Left cardiac atrium (tissue), 4 donors: Measurements from ENCODE around the gene NELFA. TPM values are rescaled to one million over a fixed set of nuclear protein-coding genes. Genes with fewer than 3 reads are reported as not detected.
"Not testable (repeated sequence)": the region's sequence is repeated elsewhere in the genome, so short reads cannot be mapped to it uniquely, and the experiment has no call there.

Source experiments
- ATAC-seq, 2 donors: fragments of 200-7000 bp; cut with Tn5 transposase; one replicate each; pipeline ENCODE4 v1.9.1; 2020; ENCODE audit warnings: mild to moderate bottlenecking in 2 of 2, moderate library complexity in 2 of 2
- DNase-seq: peaks from one replicate; pipeline ENCODE4 v3.0.0-alpha.2; 2020
- intact Hi-C, 2 donors: fragments of 100-400 bp; cut with DNase I; formaldehyde crosslinking; loops; one replicate each; pipeline versions ENCODE4 v1.14.1 to v1.15.1; 2022 to 2023
- total RNA-seq, 2 donors: library from RNA; stranded (reverse); fragmentation: NEBNext Ultra II Directional; extraction: Animal tissue kit (Norgen Biotek cat#: 25700); gene quantifications; one replicate each; pipeline ENCODE4 v1.2.1, GENCODE V29; 2021
- donor health status: DM: no; HTN: yes; CAD: no.
- donor health status: DM: no; HTN: yes; CAD: no; lungs with severe emphysema.
- donor health status: DM: yes; HTN: yes; CAD: no.
- donor health status: Dilated cardiomyopathy.

Gene NELFA
- total RNA-seq, 2 donors from 2014 or later, result 12.4 to 17.0 TPM

DNA sequence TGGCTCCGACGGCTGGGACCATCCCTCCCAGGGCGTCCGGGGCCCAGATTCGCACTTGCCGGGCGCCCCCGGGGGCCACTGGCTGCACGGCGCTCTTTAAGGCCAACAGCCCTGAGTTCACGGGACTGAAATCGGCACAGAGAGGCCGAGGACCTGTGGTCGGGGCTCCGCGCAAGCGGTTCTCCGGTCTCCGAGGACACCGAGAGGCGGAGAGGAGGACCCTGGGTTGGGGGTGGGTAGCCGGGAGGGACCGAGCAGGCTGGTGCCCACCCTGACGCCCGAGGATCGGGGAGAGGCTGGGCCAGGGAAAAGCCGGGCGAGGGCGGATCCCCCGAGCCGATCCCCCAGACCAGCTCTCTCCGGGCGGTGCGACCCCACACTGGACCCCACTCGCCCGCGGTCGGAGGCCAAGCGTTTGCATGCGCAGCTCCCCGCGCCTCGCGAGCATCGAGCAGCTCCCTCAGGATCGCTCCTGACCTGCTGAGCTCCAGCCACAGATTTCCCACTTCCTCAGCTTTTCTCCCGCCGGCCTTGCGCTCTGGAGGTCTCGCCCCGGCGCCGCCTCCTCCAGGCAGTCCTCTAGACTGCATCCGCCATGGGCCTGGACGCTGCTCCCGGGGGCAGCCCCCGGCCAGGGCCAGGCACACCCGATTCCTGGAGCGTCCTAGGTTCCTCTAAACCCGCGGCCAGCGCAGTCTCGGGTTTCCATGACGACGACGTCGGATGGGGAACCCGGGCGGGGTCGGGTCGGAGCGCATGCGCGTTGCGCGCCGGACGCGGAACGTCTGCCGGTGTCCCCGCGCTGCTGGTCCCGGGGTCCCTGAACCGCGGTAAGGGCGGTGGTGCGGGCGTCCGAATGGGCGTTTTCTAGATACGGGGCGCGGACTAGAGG is 32.7 kb upstream of the NELFA start:
- intact Hi-C loops, result no loop called here
- ATAC-seq, result peak; percentile 74 to 83
- peak; percentile 90 for DNase-seq

DNA sequence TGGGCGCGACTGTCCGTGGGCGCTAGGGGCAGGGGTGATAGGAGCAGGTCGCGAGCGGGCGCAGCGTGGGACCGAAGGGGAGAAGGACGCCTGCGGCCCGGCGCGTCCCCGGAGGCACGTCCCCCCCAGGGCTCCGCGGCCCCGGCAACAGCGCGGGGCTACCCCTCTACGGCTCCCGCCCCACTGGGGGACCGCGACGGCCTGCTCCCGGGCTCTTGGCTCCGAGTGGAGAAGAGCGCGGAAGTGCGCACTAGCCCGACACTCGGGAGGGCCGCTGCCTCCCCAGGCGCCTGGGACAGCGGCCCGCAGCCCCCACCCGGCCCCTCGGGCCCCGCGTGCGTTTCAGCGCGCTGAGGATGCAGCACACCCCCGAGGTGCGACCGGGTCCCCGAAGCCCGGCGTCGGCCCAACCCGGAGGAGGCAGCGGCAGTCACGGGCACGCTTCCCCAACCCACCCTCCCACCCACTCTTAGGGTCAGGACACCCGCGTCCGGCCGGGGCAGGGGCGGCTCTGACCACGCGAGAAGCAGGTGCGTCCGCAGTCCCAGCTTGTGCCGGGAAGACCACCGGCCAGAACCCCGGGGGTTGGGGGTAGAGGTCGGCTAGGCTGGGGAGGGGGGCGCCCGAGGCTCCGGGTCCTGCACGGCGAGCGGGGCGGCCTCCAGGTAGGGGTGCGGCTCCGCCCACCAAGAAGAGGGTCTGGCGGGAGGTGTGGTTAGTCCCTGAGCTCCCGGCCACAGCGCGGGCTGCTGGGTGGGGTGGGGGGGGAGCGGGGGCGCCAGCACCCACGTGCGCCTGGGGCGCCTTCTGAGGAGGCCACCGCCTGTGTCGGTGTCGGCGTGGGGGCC is 31.8 kb upstream of the NELFA start:
- DNase-seq (no peak), ATAC-seq (peak; percentile 9 to 11)
- intact Hi-C loops, result no loop called here

DNA sequence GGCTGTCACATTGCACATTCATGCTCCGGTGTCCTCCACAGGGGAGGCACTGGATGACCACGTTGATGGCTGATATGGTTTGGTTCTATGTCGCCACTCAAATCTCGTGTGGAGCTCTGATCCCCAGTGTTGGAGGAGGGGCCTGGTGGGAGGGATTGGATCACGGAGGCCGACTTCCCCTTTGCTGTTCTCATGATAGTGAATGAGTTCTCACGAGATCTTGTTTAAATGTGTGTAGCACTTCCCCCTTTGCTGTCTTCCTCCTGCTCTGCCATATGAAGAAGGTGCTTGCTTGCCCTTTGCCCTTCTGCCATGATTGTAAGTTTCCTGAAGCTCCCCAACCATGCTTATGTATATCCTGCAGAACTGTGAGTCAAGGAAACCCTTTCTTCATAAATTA is 28.1 kb upstream of the NELFA start:
- ATAC-seq (no peak), DNase-seq (no peak)
- intact Hi-C loops, result no loop called here

DNA sequence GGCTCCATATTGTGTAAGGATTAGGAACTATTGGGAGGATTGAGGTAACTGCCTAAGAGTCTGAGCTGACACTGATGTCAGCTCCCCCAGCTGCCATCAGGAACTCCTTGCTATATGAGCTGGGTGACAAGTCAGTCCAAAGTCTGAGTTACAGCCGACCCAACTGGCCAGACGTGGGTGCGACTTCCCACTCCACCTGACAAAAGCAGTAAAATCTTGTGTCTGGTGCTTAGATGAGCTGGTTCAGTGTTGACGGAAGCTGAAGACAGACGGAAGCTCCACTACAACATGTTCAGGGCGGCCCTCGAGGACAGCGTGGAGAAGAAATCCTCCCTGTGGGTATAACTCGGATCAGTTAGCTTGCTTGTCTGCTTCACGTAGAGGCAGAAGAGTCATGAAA is 27.6 kb upstream of the NELFA start:
- ATAC-seq, result no peak
- no peak for DNase-seq
- intact Hi-C loops, result no loop called here

DNA sequence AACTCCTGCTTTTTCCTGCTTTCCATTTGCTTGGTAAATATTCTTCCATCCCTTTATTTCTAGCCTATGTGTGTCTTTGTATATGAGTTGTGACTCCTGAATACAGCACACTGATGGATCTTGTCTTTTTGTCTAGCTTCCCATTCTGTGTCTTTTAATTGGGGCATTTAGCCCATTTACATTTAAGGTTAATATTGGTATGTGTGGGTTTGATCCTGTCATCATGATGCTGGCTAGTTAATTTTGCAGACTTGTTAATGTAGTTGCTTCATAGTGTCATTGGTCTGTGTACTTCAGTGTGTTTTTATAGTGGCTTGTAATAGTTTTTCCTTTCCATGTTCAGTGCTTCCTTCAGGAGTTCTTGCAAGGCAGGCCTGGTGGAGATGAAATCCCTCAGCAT is 22.4 kb upstream of the NELFA start:
- intact Hi-C loops, DNase-seq, ATAC-seq: not testable (repeated sequence)

DNA sequence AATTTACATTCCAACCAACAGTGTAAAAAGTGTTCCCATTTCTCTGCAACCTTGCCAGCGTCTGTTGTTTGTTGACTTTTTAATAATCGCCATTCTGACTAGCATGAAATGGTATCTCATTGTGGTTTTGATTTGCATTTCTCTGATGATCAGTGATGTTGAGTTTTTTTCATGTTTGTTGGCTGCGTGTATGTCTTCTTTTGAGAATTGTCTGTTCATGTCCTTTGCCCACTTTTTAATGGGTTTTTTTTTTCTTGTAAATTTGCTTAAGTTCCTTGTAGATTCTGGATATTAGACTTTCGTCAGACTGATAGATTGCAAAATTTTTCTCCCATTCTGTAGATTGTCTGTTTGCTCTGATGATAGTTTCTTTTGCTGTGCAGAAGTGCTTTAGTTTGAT is 18.3 kb upstream of the NELFA start:
- intact Hi-C loops, ATAC-seq, DNase-seq: not testable (repeated sequence)

DNA sequence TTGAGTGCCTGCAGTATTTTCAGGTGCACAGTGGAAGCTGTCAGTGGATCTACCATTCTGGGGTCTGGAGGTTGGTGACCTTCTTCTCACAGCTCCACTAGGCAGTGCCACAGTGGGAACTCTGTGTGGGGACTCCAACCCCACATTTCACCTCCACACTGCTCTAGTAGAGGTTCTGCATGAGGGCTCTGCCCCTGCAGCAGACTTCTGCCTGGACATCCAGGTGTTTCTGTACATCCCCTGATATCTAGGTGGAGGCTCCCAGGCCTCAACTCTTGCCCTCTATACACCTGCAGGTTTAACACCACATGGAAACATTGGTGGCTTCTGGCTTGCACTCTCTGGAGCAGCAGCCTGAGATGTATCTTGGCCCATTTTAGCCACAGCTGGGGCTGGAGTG is 17.0 kb upstream of the NELFA start:
- DNase-seq, result no peak
- intact Hi-C loops, result no loop called here
- no peak for ATAC-seq

DNA sequence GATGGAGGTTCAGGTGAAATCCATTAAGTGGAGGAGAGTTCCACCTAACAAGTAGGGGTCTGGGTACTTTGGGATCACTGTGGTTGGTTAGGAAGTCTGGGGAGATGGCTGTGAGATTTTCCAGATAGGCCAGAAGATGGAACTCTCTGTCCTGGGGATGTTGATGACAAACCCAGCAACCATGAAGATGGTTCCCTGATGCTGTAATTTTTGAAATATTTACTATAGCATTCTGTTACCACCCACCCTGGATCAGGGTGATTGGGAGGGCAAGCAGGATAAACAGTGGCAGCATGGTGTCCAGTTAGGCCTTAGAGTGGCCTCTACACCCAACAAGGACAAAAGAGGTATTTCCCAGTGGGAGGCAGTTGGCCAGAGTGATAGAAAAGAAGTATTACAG is 15.9 kb upstream of the NELFA start:
- intact Hi-C loops, result no loop called here
- ATAC-seq, result no peak
- DNase-seq, result no peak

DNA sequence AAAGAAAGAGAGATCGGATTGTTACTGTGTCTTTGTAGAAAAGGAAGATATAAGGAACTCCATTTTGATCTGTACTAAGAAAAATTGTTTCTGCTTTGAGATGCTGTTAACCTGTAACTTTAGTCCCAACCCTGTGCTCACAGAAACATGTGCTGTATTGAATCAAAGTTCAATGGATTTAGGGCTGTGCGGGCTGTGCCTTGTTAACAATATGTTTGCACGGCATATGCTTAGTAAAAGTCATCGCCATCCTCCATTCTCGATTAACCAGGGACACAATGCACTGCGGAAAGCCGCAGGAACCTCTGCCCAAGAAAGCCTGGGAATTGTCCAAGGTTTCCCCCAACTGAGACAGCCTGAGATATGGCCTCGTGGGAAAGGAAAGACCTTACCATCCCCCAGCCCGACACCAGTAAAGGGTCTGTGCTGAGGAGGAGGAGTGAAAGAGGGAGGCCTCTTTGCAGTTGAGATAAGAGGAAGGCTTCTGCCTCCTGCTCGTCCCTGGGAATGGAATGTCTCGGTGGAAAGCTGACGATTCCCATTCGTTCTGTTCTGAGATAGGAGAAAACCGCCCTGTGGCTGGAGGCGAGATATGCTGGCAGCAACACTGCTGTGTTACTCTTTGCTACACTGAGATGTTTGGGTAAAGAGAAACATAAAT is 12.7 kb upstream of the NELFA start:
- ATAC-seq, intact Hi-C loops: not testable (repeated sequence)
- DNase-seq, result peak; percentile 24

DNA sequence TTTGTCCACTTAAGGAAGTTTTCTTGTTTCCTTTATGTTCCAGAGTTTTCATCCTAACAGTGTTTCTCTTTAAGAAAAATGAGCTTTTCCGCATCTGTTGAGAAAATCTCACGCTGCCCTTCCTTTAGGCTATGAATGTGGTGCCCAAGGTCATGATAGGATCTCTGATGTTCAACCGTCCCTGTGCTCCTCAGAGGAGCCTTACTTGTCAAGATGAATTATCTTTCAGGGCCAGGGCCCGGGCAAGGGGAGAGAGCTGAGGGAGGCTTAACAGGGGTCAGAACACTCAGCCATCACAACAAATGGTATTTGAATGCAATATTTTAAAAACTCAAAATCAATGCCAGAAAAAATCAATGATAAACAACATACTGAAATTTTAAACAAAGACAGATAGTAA is 6.2 kb upstream of the NELFA start:
- no peak for ATAC-seq
- intact Hi-C loops, result no loop called here
- no peak for DNase-seq

DNA sequence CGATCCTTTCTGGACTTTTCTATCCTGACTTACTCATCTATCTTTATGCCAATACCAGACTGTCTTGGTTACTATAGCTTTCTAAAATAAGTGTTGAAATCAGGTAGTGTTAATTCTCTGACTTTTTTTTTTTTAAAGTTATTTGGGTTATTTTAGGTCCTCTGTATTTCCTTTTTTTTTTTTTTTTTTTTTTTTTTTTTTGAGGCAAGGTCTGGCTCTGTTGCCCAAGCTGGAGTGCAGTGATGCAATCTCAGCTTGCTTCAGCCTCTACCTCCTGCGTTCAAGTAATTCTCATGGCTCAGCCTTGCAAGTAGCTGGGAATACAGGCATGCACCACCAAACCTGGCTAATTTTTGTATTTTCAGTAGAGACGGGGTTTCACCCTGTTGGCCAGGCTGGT is 2.8 kb upstream of the NELFA start:
- intact Hi-C loops, result no loop called here
- DNase-seq (no peak), ATAC-seq (no peak)

DNA sequence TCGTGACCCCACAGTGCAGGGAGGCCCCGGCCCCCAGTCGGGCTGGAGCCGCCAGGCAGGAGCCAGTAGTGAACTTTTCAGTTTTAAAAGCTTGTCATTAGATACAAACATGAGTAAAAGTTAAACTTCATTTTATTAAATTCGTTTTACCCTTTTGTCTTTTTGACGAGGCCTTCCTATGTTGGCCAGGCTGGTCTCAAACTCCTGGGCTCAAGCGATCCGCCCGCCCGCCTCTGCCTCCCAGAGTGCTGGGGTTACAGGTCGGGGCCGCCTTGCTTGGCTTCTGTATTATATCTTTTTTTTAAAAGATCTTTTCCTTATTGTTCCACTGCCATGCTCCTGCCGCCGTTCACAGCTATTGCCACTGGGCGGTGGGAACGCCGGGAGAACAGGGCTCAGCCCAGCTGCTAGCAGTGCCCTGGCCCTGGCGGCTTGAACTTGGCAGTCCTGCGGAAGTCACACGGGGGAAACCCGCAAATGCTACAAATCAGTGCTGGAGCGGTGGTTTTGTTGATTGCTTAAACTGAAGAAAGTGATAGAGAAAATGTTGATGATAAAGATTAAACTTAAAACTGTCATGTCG is 968 bp upstream of the NELFA start:
- peak; percentile 66 for DNase-seq
- peak; percentile 58 to 62 for ATAC-seq

DNA sequence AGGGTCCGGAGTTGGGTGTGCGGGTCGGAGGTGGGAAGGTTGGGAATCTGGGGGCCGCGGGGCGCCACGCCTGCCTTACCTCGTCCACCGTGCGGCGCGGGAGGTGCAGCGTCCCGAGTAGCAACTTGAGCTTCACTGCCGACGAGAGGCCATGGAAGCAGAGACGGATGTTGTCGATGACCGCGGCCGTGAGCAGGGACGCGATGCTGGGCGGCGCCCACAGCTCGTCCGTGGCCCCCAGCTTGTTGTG is 178 bp downstream of the NELFA start:
- intact Hi-C loops, result no loop called here

More for the DNA sequence above, 968 bp upstream of the NELFA start:
- intact Hi-C loops, result no loop called here

DNA sequence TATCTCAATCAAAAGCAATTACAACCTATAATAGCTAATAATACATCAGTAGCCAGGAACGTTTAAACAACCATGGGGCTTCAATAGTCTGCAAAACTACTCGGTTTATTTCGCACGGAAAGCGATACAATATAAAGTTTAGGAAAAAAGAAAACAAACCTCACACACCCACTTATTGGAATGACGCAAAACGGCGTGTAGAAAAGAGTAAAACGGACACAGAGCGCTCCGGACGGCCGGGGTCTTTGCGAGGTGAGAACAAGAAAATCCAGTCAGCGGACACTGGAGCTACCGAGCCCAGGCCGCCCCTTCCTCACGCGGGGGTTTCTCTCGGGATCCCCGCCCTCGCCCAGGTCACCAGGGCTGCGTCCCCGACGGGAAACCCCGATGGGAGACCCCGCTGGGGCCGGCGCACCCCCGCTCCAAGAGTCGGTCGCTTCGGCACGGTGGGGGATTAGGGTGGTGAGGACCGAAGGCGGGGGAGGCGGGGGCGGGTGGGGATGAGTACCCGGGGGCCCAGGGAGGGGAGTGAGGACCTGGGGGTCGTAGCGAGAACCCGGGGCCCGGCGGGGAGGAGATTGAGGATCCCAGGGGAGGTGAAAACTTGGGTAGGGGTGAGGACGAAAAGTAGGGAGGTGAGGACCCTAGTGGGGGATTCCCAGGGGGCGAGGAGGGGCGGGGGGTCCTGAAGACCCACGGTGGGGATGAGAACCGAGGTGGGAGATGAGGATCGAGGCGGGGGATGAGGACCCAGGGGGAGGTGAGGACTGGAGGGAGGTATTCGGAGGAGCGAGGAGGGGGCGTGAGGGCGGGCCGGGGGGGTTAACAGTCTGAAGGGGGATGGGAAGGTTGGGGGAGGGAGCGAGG is 737 bp downstream of the NELFA start:
- no peak for ATAC-seq
- intact Hi-C loops, result no loop called here
- peak; percentile 23 for DNase-seq

More for the DNA sequence above, 178 bp downstream of the NELFA start:
- DNase-seq (no peak), ATAC-seq (peak; percentile 4 to 26)

DNA sequence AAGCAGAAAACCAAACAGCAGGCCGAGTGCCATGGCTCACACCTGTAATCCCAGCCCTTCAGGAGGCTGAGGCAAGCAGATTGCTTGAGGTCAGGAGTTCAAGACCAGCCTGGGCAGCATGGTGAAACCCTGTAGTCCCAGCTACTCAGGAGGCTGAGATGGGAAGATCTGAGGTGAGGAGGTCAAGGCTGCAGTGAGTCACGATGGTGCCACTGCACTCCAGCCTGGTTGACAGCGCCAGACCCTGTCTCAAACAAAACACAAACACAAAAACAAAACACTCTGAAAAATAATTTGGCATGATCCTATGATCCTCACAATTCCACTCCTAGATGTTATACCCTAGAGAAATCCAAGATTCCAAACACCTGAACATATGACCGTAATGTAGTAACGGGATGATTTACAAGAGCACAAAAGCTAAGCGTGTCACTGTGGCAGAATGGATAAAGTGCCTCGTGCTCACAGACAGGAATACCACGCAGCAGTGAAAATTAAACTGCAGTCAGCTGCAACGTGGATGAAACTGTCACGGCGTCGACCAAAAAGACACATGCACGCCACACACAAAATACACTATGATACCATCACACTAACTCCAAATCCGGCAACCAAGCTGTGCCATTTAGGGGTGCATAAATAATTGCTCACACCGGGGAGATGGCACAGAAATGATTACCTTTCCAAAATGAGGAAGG is 1.7 kb downstream of the NELFA start:
- DNase-seq (no peak), ATAC-seq (no peak)
- intact Hi-C loops, result no loop called here

DNA sequence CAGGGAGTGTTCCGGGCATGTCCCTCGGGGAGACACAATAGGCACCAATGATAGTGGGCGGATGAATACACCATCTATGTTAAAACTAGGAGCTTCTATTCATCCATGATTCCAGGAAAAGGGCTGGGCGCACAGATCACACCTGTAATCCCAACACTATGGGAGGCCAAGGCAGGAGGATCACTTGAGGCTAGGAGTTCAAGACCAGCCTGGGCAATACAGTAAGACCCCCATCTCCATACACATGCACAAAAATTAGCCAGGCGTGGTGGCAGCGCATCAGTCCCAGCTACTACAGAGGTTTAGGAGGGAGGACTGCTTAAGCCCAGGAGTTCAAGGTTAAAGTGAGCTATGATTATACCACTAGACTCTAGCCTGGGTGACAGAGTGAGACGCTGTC is 2.4 kb downstream of the NELFA start:
- intact Hi-C loops, result no loop called here
- no peak for ATAC-seq
- DNase-seq, result no peak

DNA sequence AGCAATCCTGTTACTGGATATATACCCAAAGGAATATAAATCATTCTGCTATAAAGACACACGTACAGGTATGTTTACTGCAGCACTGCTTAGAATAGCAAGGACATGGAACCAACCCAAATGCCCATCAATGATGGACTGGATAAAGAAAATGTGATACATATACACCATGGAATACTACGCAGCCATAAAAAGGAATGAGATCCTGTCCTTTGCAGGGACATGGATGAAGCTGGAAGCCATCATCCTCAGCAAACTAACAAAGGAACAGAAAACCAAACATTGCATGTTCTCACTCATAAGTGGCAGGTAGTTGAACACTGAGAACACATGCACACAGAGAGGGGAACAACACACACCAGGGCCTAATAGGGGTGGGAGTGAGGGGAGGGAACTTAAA is 5.4 kb downstream of the NELFA start:
- ATAC-seq, intact Hi-C loops, DNase-seq: not testable (repeated sequence)

DNA sequence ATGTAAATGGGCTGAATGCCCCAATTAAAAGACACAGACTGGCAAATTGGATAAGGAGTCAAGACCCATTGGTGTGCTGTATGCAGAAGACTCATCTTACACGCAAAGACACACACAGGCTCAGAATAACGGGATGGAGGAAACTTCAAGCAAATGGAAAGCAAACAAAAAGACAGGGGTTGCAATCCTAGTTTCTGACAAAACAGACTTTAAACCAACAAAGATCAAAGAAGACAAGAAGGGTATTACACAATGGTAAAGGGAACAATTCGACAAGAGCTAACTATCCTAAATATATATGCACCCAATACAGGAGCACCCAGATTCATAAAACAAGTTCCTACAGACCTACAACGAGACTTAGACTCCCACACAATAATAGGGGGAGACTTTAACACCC is 9.5 kb downstream of the NELFA start:
- ATAC-seq, DNase-seq, intact Hi-C loops: not testable (repeated sequence)
